Karpas-422 (cell line): Measurements from ENCODE around the gene TOGARAM2. TPM values are rescaled to one million over a fixed set of nuclear protein-coding genes. Genes with fewer than 3 reads are reported as not detected.

ENCODE experiments used
- DNase-seq: peaks from one replicate; pipeline ENCODE4 v3.0.0-alpha.2; 2015
- H2AFZ ChIP-seq: fragments of 200-600 bp; sonication (generic); 2 replicates; pipeline ENCODE4 v1.6.1; 2014; ENCODE audit warnings: antibody characterized with exemption, low read length, mixed read lengths
- H3K27ac ChIP-seq: fragments of 200-600 bp; sonication (generic); 2 replicates; pipeline ENCODE4 v1.5.1; 2014; ENCODE audit warnings: mild to moderate bottlenecking, low read length, moderate library complexity
- H3K27me3 ChIP-seq: fragments of 200-600 bp; sonication (generic); 2 replicates; pipeline ENCODE4 v1.6.1; 2014; ENCODE audit warnings: low read length, mixed read lengths
- H3K36me3 ChIP-seq: fragments of 200-600 bp; sonication (generic); 2 replicates; pipeline ENCODE4 v1.6.1; 2014; ENCODE audit warnings: low read length, mixed read lengths; ENCODE audit not compliant: insufficient read depth
- H3K4me1 ChIP-seq: fragments of 200-600 bp; sonication (generic); 2 replicates; pipeline ENCODE4 v1.6.1; 2014; ENCODE audit warnings: mild to moderate bottlenecking, low read length, mixed read lengths
- H3K4me2 ChIP-seq: fragments of 200-600 bp; sonication (generic); 2 replicates; pipeline ENCODE4 v1.6.1; 2014; ENCODE audit warnings: low read length, low read depth, mild to moderate bottlenecking; ENCODE audit not compliant: poor library complexity, severe bottlenecking
- H3K4me3 ChIP-seq: fragments of 200-600 bp; sonication (generic); 2 replicates; pipeline ENCODE4 v1.5.1; 2014; ENCODE audit warnings: mild to moderate bottlenecking, antibody characterized with exemption, low read length, mixed read lengths
- H3K79me2 ChIP-seq: fragments of 200-600 bp; sonication (generic); 2 replicates; pipeline ENCODE4 v1.6.1; 2014; ENCODE audit warnings: mild to moderate bottlenecking, low read length, mixed read lengths
- H3K9ac ChIP-seq: fragments of 200-600 bp; sonication (generic); 2 replicates; pipeline ENCODE4 v1.6.0; 2014; ENCODE audit warnings: low read length
- H3K9me2 ChIP-seq: fragments of 200-600 bp; sonication (generic), shearing (Covaris generic); replicated peaks from 2 replicates; pipeline ENCODE4 v1.6.0; 2014; ENCODE audit warnings: mild to moderate bottlenecking, low read length, moderate library complexity; ENCODE audit not compliant: insufficient read depth
- H3K9me3 ChIP-seq: fragments of 300-700, 200-600 bp; sonication (generic); 2 replicates; pipeline ENCODE4 v1.6.1; 2014; ENCODE audit warnings: low read length, mixed read lengths
- H4K20me1 ChIP-seq: fragments of 200-600 bp; sonication (generic); 2 replicates; pipeline ENCODE4 v1.6.1; 2014; ENCODE audit warnings: mild to moderate bottlenecking, antibody characterized with exemption, low read length, low read depth; ENCODE audit not compliant: insufficient read depth
- total RNA-seq: library from RNA; depleted of rRNA; stranded (reverse); fragments of >200 nt; shearing (Covaris generic); gene quantifications from 2 replicates; pipeline ENCODE4 v1.2.3, GENCODE V29; 2014; ENCODE audit warnings: low replicate concordance

TOGARAM2 gene
- total RNA-seq, 1 experiment from 2014 or later = not detected

DNA sequence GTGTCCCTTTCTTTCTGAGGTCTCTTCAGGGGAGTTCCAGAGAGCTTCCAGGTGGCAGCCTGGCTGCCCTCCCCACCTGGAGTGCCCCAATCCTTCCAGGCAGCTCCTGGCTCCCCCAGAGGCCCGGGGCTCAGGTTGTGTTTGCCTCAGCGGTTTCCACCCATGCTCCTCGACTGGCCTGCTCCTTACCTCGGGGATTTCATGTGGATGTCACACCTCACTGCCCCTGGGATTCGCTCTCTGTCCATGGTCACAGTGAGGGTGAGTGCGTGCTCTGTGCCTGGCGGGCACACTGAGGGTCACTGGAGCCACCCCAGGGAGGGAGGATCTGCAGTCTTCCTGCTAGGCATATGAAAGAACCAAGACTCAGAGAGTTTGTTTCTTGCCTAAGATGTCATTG is 2.1 kb upstream of the TOGARAM2 start:
- DNase-seq = no peak
- Histone ChIP-seq H3K27ac (no peak overlapping the region), H3K4me3 (no peak overlapping the region), H4K20me1 (no peaks in the 10 kb centered on the region), H3K4me2 (no peak overlapping the region), H3K9me2 (no peaks in the 10 kb centered on the region), H2AFZ (no peak overlapping the region), H3K4me1 (no peaks in the 10 kb centered on the region), H3K9me3 (no peaks in the 10 kb centered on the region), H3K9ac (no peak overlapping the region), H3K79me2 (no peaks in the 10 kb centered on the region), H3K27me3 (no peaks in the 10 kb centered on the region), H3K36me3 (no peaks in the 10 kb centered on the region)

- H3K4me3 ChIP-seq = no peak overlapping the region
- no peaks in the 10 kb centered on the region for H3K27me3 ChIP-seq
- no peaks in the 10 kb centered on the region for H3K9me3 ChIP-seq
- H3K79me2 ChIP-seq = no peaks in the 10 kb centered on the region
- no peak overlapping the region for H3K27ac ChIP-seq
- H3K4me2 ChIP-seq = no peak overlapping the region
- H3K36me3 ChIP-seq = no peaks in the 10 kb centered on the region
- no peaks in the 10 kb centered on the region for H3K9me2 ChIP-seq
- no peaks in the 10 kb centered on the region for H4K20me1 ChIP-seq
- H3K9ac ChIP-seq = no peak overlapping the region
- H2AFZ ChIP-seq = no peak overlapping the region
- DNase-seq = no peak
- H3K4me1 ChIP-seq = no peaks in the 10 kb centered on the region
These were observed 1.3 kb upstream of the TOGARAM2 start for GRCh38 chr2:28979576-28980366.

- no peak for DNase-seq
- no peaks in the 10 kb centered on the region for H3K9me3 ChIP-seq
- H4K20me1 ChIP-seq = no peaks in the 10 kb centered on the region
- H3K9ac ChIP-seq = no peak overlapping the region
- no peak overlapping the region for H3K27ac ChIP-seq
- H3K4me1 ChIP-seq = no peaks in the 10 kb centered on the region
- H3K79me2 ChIP-seq = no peaks in the 10 kb centered on the region
- H3K9me2 ChIP-seq = no peaks in the 10 kb centered on the region
- no peaks in the 10 kb centered on the region for H3K36me3 ChIP-seq
- no peak overlapping the region for H2AFZ ChIP-seq
- H3K4me3 ChIP-seq = no peak overlapping the region
- no peaks in the 10 kb centered on the region for H3K27me3 ChIP-seq
- no peak overlapping the region for H3K4me2 ChIP-seq
These were observed 606 bp upstream of the TOGARAM2 start for GRCh38 chr2:28980368-28981015.

- Histone ChIP-seq H3K27ac (no peak overlapping the region), H3K4me3 (no peak overlapping the region), H3K27me3 (no peaks in the 10 kb centered on the region), H3K4me1 (no peaks in the 10 kb centered on the region), H3K36me3 (no peaks in the 10 kb centered on the region), H3K9me2 (no peaks in the 10 kb centered on the region), H3K9ac (no peak overlapping the region), H2AFZ (no peak overlapping the region), H3K9me3 (no peaks in the 10 kb centered on the region), H4K20me1 (no peaks in the 10 kb centered on the region), H3K79me2 (no peaks in the 10 kb centered on the region), H3K4me2 (no peak overlapping the region)
- no peak for DNase-seq
These were observed 700 bp downstream of the TOGARAM2 start for GRCh38 chr2:28981620-28982376.

- no peaks in the 10 kb centered on the region for H3K79me2 ChIP-seq
- no peaks in the 10 kb centered on the region for H3K4me1 ChIP-seq
- H3K4me2 ChIP-seq = no peak overlapping the region
- no peaks in the 10 kb centered on the region for H3K27me3 ChIP-seq
- H3K36me3 ChIP-seq = no peaks in the 10 kb centered on the region
- no peaks in the 10 kb centered on the region for H3K9me3 ChIP-seq
- no peaks in the 10 kb centered on the region for H3K9me2 ChIP-seq
- H3K4me3 ChIP-seq = no peak overlapping the region
- DNase-seq = no peak
- no peaks in the 10 kb centered on the region for H4K20me1 ChIP-seq
- no peak overlapping the region for H3K9ac ChIP-seq
- no peak overlapping the region for H2AFZ ChIP-seq
- H3K27ac ChIP-seq = no peak overlapping the region
These were observed 1.4 kb downstream of the TOGARAM2 start for GRCh38 chr2:28982381-28982950.

DNA sequence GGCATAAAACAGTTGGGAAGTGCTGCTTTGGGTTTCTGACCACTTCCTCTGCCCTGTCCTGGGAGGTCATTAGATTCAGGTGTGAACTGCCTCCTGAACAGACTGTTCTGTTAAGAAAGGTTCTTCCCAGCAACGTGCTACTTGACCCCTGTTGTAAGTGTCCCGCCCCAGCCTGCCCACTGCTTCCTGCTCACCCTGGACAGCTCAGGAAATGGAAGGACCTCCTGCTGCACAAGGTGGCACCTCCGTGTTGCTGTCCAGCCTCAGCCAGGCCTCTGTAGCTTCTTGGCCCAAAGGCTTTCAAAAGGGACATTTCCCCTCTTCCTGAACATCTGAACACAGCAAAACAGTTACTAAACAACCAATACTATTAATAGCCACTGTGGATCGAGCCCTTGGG is 5.3 kb downstream of the TOGARAM2 start:
- Histone ChIP-seq H3K9ac (no peak overlapping the region), H3K4me1 (no peaks in the 10 kb centered on the region), H3K79me2 (no peaks in the 10 kb centered on the region), H3K9me2 (no peaks in the 10 kb centered on the region), H3K4me3 (no peak overlapping the region), H4K20me1 (no peaks in the 10 kb centered on the region), H2AFZ (no peak overlapping the region), H3K36me3 (no peaks in the 10 kb centered on the region), H3K27ac (no peak overlapping the region), H3K27me3 (no peaks in the 10 kb centered on the region), H3K9me3 (no peaks in the 10 kb centered on the region), H3K4me2 (no peak overlapping the region)
- DNase-seq = no peak

DNA sequence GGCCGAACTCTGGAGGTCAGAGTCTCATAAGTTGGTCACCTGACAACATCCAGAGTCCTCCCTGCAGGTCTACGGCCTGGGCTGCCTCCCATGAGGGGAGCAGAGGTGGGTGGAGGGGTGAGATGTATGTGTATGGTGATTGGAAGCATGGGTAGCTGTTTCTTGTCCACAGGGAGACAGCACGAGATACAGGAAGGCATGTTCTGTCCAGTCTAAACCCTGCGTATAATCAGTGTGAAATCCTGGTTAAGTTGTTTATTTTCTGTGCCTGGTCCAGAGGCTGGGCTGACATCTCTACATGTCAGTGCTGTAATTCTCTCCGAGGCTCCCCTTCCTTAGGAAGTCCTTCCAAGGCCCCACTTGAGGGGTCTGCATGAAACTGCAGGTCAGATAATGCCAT is 8.9 kb downstream of the TOGARAM2 start:
- Histone ChIP-seq H3K79me2 (no peaks in the 10 kb centered on the region), H3K4me2 (no peak overlapping the region), H3K4me3 (no peak overlapping the region), H4K20me1 (no peaks in the 10 kb centered on the region), H3K4me1 (no peaks in the 10 kb centered on the region), H3K36me3 (no peaks in the 10 kb centered on the region), H2AFZ (no peak overlapping the region), H3K27ac (no peak overlapping the region), H3K9me2 (no peaks in the 10 kb centered on the region), H3K27me3 (no peaks in the 10 kb centered on the region), H3K9me3 (no peaks in the 10 kb centered on the region), H3K9ac (no peak overlapping the region)
- DNase-seq = no peak

- Histone ChIP-seq H3K9me3 (no peaks in the 10 kb centered on the region), H3K9ac (no peak overlapping the region), H3K4me3 (no peak overlapping the region), H3K79me2 (no peaks in the 10 kb centered on the region), H3K27me3 (no peaks in the 10 kb centered on the region), H3K9me2 (no peaks in the 10 kb centered on the region), H2AFZ (no peak overlapping the region), H3K36me3 (no peaks in the 10 kb centered on the region), H3K27ac (no peak overlapping the region), H3K4me1 (no peaks in the 10 kb centered on the region), H4K20me1 (no peaks in the 10 kb centered on the region), H3K4me2 (no peak overlapping the region)
- DNase-seq = no peak
These were observed 9.3 kb downstream of the TOGARAM2 start for GRCh38 chr2:28990445-28990844.
